ENCODE measurements around the gene HOOK1. TPM values are rescaled to one million over a fixed set of nuclear protein-coding genes. Genes with fewer than 3 reads are reported as not detected.

HOOK1 gene
- total and polyA plus RNA-seq, 2 of the 13 experiments (the other 11 are each of a cell fraction or from before 2014, with no cell fraction given) = 11.3 to 24.2 TPM

DNA sequence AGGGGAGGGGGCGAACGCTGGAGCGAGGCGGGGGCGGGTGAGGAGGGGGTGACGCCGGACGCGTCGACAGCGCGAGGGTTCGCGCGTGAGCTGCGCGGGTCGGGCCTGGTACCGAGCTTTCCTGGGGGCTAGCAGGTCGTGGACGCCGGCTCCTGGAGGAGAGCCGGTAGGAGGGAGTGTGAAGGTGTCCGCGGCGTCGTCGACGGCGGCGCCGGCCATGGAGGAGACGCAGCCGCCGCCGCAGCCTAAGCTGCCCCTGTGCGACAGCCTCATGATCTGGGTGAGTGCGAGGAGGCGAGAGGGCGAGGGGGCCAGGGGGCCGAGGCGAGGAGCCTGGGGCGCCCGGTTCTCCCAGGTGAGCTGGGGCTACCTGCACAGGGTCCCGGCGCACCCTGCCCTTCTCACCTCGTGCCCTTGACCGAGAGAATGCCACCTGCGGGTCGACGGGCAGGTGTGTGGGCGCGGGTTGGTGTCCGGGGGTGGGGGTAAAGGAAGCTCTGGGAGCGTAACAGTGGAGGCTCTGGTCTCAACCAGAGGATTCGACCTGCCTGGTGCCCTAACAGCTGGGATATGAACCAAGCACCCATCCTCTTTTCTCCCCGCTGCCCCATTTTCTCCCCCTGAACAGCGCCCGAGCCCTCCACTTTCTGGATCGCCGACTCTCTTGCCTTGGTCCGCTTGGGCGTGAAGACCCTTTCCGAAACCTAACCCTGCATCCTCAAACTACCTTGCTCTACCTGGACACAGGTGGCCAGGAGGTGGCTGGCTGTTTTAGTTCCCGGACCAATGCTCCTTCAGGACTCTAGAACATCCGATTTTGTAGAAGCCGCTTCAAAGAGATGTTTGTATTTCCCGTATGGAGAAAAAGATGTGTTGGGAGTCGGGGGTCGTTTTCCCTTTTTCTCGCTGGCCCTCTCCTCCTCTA, at the start of gene HOOK1 (continued):
- TF ChIP-seq ZNF547 (CRISPR knock-in tag; IDR thresholded peaks at IDR 0.05) (peak; percentile 91), ZNF850 (CRISPR knock-in tag; conservative IDR thresholded peaks at IDR 0.05) (no peak), EEA1 (CRISPR knock-in tag; IDR thresholded peaks at IDR 0.05; ENCODE audit: borderline replicate concordance) (peak; percentile 83; the same call in 1 of the 2 replicates), RBAK (CRISPR knock-in tag; IDR thresholded peaks at IDR 0.05) (no peak), ZNF33A (CRISPR knock-in tag; IDR thresholded peaks at IDR 0.05; ENCODE audit: borderline replicate concordance) (no peak), NR3C1 (CRISPR knock-in tag; IDR thresholded peaks at IDR 0.05) (no peak), ZNF780A (CRISPR knock-in tag; IDR thresholded peaks at IDR 0.05) (no peak), ZNF468 (CRISPR knock-in tag; IDR thresholded peaks at IDR 0.05) (peak; percentile 32; the same call in 1 of the 2 replicates), ZNF34 (CRISPR knock-in tag; IDR thresholded peaks at IDR 0.05; ENCODE audit: borderline replicate concordance) (no peak), SMYD3 (CRISPR knock-in tag; IDR thresholded peaks at IDR 0.05) (no peak), ZNF761 (CRISPR knock-in tag; conservative IDR thresholded peaks at IDR 0.05) (no peak), ZNF274 (CRISPR knock-in tag; IDR thresholded peaks at IDR 0.05) (peak; percentile 79), ZKSCAN1 (IDR thresholded peaks at IDR 0.05; ENCODE audit: low read length) (no peak), ZNF501 (CRISPR knock-in tag; IDR thresholded peaks at IDR 0.05) (peak; percentile 61; the same call in 1 of the 2 replicates), ZNF609 (CRISPR knock-in tag; IDR thresholded peaks at IDR 0.05; ENCODE audit: borderline replicate concordance) (no peak), KLF13 (CRISPR knock-in tag; IDR thresholded peaks at IDR 0.05) (no peak), DPF2 (CRISPR knock-in tag; IDR thresholded peaks at IDR 0.05; ENCODE audit: borderline replicate concordance, low read depth) (no peak), ZNF180 (CRISPR knock-in tag; IDR thresholded peaks at IDR 0.05; ENCODE audit: borderline replicate concordance, low read depth) (no peak), ZKSCAN5 (CRISPR knock-in tag; IDR thresholded peaks at IDR 0.05) (0 out of 2 replicates have a peak, but pooled peaks have one; percentile 42), SRSF9 (IDR thresholded peaks at IDR 0.05; ENCODE audit: borderline replicate concordance, insufficient read depth, low read depth, low read length, poor library complexity, severe bottlenecking) (no peak), HNRNPLL (IDR thresholded peaks at IDR 0.05; ENCODE audit: low read depth, low read length, poor library complexity, severe bottlenecking) (no peak), IRF2 (CRISPR knock-in tag; IDR thresholded peaks at IDR 0.05) (no peak)
- TF ChIP-seq, protein P1, sequence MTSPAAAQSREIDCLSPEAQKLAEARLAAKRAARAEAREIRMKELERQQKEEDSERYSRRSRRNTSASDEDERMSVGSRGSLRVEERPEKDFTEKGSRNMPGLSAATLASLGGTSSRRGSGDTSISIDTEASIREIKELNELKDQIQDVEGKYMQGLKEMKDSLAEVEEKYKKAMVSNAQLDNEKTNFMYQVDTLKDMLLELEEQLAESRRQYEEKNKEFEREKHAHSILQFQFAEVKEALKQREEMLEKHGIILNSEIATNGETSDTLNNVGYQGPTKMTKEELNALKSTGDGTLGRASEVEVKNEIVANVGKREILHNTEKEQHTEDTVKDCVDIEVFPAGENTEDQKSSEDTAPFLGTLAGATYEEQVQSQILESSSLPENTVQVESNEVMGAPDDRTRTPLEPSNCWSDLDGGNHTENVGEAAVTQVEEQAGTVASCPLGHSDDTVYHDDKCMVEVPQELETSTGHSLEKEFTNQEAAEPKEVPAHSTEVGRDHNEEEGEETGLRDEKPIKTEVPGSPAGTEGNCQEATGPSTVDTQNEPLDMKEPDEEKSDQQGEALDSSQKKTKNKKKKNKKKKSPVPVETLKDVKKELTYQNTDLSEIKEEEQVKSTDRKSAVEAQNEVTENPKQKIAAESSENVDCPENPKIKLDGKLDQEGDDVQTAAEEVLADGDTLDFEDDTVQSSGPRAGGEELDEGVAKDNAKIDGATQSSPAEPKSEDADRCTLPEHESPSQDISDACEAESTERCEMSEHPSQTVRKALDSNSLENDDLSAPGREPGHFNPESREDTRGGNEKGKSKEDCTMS (CRISPR knock-in tag; conservative IDR thresholded peaks at IDR 0.05) = no peak

All from HepG2 (cell line).